Ovary (tissue), 3 donors: ENCODE data around the gene ESPN.

ENCODE experiments used
- CTCF ChIP-seq, 3 donors: fragments of 450-650 bp in 2 of 3; fragments of 200-600 bp in 1 of 3; IDR thresholded peaks; one replicate each; pipeline versions ENCODE4 v1.5.1 to v1.8.0; 2016 to 2022; ENCODE audit warnings: antibody characterized with exemption in 3 of 3, mild to moderate bottlenecking in 1 of 3
- POLR2A ChIP-seq: fragments of 450-650 bp; IDR thresholded peaks from one replicate; pipeline ENCODE4 v1.6.1; 2017; ENCODE audit warnings: antibody characterized with exemption, mild to moderate bottlenecking, moderate library complexity
- donor health status: DM: no; HTN: no; CAD: no.

GRCh38 chr1:6456800-6457466, 32.4 kb downstream of the ESPN start:
- TF ChIP-seq CTCF (IDR thresholded peaks at IDR 0.05) (no peak), POLR2A (no peak)
